K562 (cell line): ENCODE measurements around the gene EPDR1. TPM values are rescaled to one million over a fixed set of nuclear protein-coding genes. Genes with fewer than 3 reads are reported as not detected.

Source experiments
- CBFA2T3 ChIP-seq: fragments of 450-650 bp; IDR thresholded peaks from 2 replicates; pipeline ENCODE4 v1.6.1; 2017
- CHD4 ChIP-seq: fragments of 200-600 bp; sonication (generic); IDR thresholded peaks from 3 replicates; pipeline ENCODE4 v1.6.1; 2012; ENCODE audit warnings: low read depth, mild to moderate bottlenecking, mixed read lengths, low read length, inconsistent platforms; ENCODE audit not compliant: insufficient read depth, insufficient replicate concordance, poor library complexity, severe bottlenecking
- CREB3L1 ChIP-seq: fragments of 450-650 bp; IDR thresholded peaks from 2 replicates; pipeline ENCODE4 v1.6.1; 2014; ENCODE audit warnings: low read depth, mild to moderate bottlenecking, moderate library complexity, borderline replicate concordance
- DPF2 ChIP-seq: fragments of 450-650 bp; IDR thresholded peaks from 2 replicates; pipeline ENCODE4 v1.6.1; 2016
- E2F4 ChIP-seq: sonication (generic); formaldehyde crosslinking; IDR thresholded peaks from 2 replicates; pipeline ENCODE4 v1.8.0; 2022; ENCODE audit warnings: mild to moderate bottlenecking, low read depth, missing genetic modification reagents
- EGR1 ChIP-seq: fragments of 450-650 bp; conservative IDR thresholded peaks from 2 replicates; pipeline ENCODE4 v1.6.1; 2017; ENCODE audit warnings: mild to moderate bottlenecking
- ELK1 ChIP-seq: sonication (generic); formaldehyde crosslinking; IDR thresholded peaks from 2 replicates; pipeline ENCODE4 v1.8.1; 2022; ENCODE audit warnings: missing genetic modification reagents
- EP300 ChIP-seq: IDR thresholded peaks from 2 replicates; pipeline ENCODE4 v1.6.1; 2012; ENCODE audit warnings: low read length, improper control_type of control experiment
- HNRNPUL1 ChIP-seq: fragments of 200-400 bp; formaldehyde crosslinking; IDR thresholded peaks from 2 replicates; pipeline ENCODE4 v1.6.1; 2017; ENCODE audit warnings: low read length
- IRF1 ChIP-seq: sonication (generic); formaldehyde crosslinking; IDR thresholded peaks from 2 replicates; pipeline ENCODE4 v1.8.0; 2022; ENCODE audit warnings: missing genetic modification reagents, mild to moderate bottlenecking, borderline replicate concordance
- LEF1 ChIP-seq: fragments of 450-650 bp; IDR thresholded peaks from 2 replicates; pipeline ENCODE4 v1.6.1; 2016; ENCODE audit warnings: mild to moderate bottlenecking
- MEIS2 ChIP-seq: fragments of 450-650 bp; IDR thresholded peaks from 2 replicates; pipeline ENCODE4 v1.6.1; 2014; ENCODE audit warnings: mild to moderate bottlenecking; ENCODE audit not compliant: partially characterized antibody
- NCOA4 ChIP-seq: fragments of 450-650 bp; IDR thresholded peaks from 2 replicates; pipeline ENCODE4 v1.6.1; 2018; ENCODE audit warnings: mild to moderate bottlenecking; ENCODE audit not compliant: partially characterized antibody
- NELFE ChIP-seq: IDR thresholded peaks from 2 replicates; pipeline ENCODE4 v1.6.1; 2011; ENCODE audit warnings: mild to moderate bottlenecking; ENCODE audit not compliant: insufficient read depth, insufficient read length
- NFE2 ChIP-seq: IDR thresholded peaks from 2 replicates; pipeline ENCODE4 v1.6.1; 2014; ENCODE audit warnings: antibody characterized with exemption, low read depth
- NFIX ChIP-seq: fragments of 250-450 bp; sonication (Bioruptor Pico); IDR thresholded peaks from 2 replicates; pipeline ENCODE4 v1.4.0; 2020; ENCODE audit warnings: low read depth, mild to moderate bottlenecking, moderate library complexity
- PPARD ChIP-seq: fragments of 250-450 bp; sonication (Bioruptor Pico); IDR thresholded peaks from 2 replicates; pipeline ENCODE4 v1.8.0; 2022; ENCODE audit warnings: inconsistent platforms, mild to moderate bottlenecking, moderate library complexity
- SMARCC2 ChIP-seq: fragments of 450-650 bp; IDR thresholded peaks from 2 replicates; pipeline ENCODE4 v1.6.1; 2017; ENCODE audit warnings: antibody characterized with exemption, moderate library complexity, mild to moderate bottlenecking, low read depth
- STAT5A ChIP-seq: IDR thresholded peaks from 2 replicates; pipeline ENCODE4 v1.6.1; 2012; ENCODE audit warnings: low read length, inconsistent platforms, borderline replicate concordance
- TBP ChIP-seq: optimal IDR thresholded peaks from 2 replicates; pipeline ENCODE3; 2011; ENCODE audit warnings: low read depth, low read length, improper control_type of control experiment
- TRIM28 ChIP-seq: fragments of 450-650 bp; IDR thresholded peaks from 2 replicates; pipeline ENCODE4 v1.6.1; 2017
- ZFPM2 ChIP-seq: fragments of 250-450 bp; sonication (Bioruptor Pico); IDR thresholded peaks from 2 replicates; pipeline ENCODE4 v1.5.1; 2022; ENCODE audit warnings: mild to moderate bottlenecking
- ZNF316 ChIP-seq: fragments of 450-650 bp; IDR thresholded peaks from 2 replicates; pipeline ENCODE4 v1.6.1; 2016
- ZNF41 ChIP-seq: fragments of 250-450 bp; sonication (Bioruptor Pico); conservative IDR thresholded peaks from 2 replicates; pipeline ENCODE4 v1.4.0; 2020; ENCODE audit warnings: mild to moderate bottlenecking
- polyA plus RNA-seq, 8 experiments: library from polyadenylated mRNA; depleted of rRNA in 4 of 8; stranded (reverse) in 5 of 8; unstranded in 3 of 8; fragments of >200 nt; fragmentation: Nextera tagmentation in 2 of 8; fragmentation: Illumina TruSeq in 1 of 8; extraction: Ambion mirVana in 2 of 8; extraction: Trizol in 1 of 8; gene quantifications; 2 replicates each; pipeline versions ENCODE4 v1.2.1 to v1.2.3, GENCODE V29; 2011 to 2014; ENCODE audit warnings: inconsistent platforms in 1 of 8, missing spikeins in 1 of 8
- total RNA-seq, 7 experiments: library from RNA; depleted of rRNA in 6 of 7; stranded (reverse); fragments of >200 nt in 6 of 7; fragmentation: Illumina TruSeq in 2 of 7; extraction: Trizol in 2 of 7; gene quantifications; 2 replicates each; pipeline versions ENCODE4 v1.2.1 to v1.2.3, GENCODE V29; 2011 to 2021; ENCODE audit warnings: low replicate concordance in 1 of 7
- TF ChIP-seq, protein P1 (sequence below): fragments of 450-650 bp; IDR thresholded peaks from 2 replicates; pipeline ENCODE4 v1.6.1; 2016; ENCODE audit warnings: mild to moderate bottlenecking

The EPDR1 gene
- total and polyA plus RNA-seq, 9 of the 15 experiments (the other 6 are each of a cell fraction or from before 2014, with no cell fraction given): 0.01 to 0.11 TPM; not detected in 7

DNA sequence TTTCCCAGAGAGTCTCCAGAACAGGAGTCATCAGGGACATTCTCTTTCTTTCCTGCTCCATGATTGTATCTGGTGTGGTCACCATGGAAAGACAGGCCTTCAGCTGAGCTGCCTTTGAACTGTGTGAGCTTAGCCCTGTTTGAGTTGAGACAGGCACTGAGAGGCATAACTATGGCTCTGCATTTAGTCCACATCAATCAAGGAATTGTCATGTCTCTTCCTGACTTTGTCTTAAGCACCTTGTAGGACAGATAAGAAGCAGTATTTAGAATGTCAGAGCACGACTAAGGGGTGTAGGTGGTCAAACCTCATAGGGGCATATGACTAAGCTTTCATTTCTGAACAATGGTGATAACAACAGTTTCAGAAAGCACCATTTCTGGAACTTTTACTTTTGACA is 53.5 kb downstream of the EPDR1 start (continued):
- TF ChIP-seq EP300: peak; percentile 83; the same call in 1 of the 2 replicates
- TF ChIP-seq NFE2: peak; percentile 83
- TF ChIP-seq NCOA4: no peak
- TF ChIP-seq SMARCC2: peak; percentile 68; the same call in 1 of the 2 replicates
- TF ChIP-seq CREB3L1: no peak
- no peak for TF ChIP-seq E2F4 (CRISPR knock-in tag)
- TF ChIP-seq TBP: peak; percentile 38
- TF ChIP-seq, protein P1, sequence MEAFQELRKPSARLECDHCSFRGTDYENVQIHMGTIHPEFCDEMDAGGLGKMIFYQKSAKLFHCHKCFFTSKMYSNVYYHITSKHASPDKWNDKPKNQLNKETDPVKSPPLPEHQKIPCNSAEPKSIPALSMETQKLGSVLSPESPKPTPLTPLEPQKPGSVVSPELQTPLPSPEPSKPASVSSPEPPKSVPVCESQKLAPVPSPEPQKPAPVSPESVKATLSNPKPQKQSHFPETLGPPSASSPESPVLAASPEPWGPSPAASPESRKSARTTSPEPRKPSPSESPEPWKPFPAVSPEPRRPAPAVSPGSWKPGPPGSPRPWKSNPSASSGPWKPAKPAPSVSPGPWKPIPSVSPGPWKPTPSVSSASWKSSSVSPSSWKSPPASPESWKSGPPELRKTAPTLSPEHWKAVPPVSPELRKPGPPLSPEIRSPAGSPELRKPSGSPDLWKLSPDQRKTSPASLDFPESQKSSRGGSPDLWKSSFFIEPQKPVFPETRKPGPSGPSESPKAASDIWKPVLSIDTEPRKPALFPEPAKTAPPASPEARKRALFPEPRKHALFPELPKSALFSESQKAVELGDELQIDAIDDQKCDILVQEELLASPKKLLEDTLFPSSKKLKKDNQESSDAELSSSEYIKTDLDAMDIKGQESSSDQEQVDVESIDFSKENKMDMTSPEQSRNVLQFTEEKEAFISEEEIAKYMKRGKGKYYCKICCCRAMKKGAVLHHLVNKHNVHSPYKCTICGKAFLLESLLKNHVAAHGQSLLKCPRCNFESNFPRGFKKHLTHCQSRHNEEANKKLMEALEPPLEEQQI: peak; percentile 66; the same call in 1 of the 2 replicates
- peak; percentile 49; the same call in 1 of the 2 replicates for TF ChIP-seq EGR1
- peak; percentile 95 for TF ChIP-seq DPF2
- peak; percentile 90 for TF ChIP-seq ZNF316
- TF ChIP-seq IRF1 (CRISPR knock-in tag): no peak
- TF ChIP-seq CBFA2T3: peak; percentile 92
- TF ChIP-seq PPARD: no peak
- TF ChIP-seq NELFE: no peak
- no peak for TF ChIP-seq ZNF41
- TF ChIP-seq MEIS2: peak; percentile 98
- no peak for TF ChIP-seq ZFPM2 (CRISPR knock-in tag)
- TF ChIP-seq LEF1: peak; percentile 71; the same call in 1 of the 2 replicates
- no peak for TF ChIP-seq HNRNPUL1
- TF ChIP-seq STAT5A: peak; percentile 57
- TF ChIP-seq CHD4: no peak
- no peak for TF ChIP-seq TRIM28
- no peak for TF ChIP-seq ELK1 (CRISPR knock-in tag)
- no peak for TF ChIP-seq NFIX (CRISPR knock-in tag)
